GM19438 (cell line): Measurements from ENCODE around the gene HSD3B7.

Experiments
- ATAC-seq: cut with Tn5 transposase; IDR thresholded peaks from one replicate; pipeline ENCODE4 v1.9.1; 2021; ENCODE audit warnings: low read depth; ENCODE audit not compliant: unreplicated experiment

Gene HSD3B7

DNA sequence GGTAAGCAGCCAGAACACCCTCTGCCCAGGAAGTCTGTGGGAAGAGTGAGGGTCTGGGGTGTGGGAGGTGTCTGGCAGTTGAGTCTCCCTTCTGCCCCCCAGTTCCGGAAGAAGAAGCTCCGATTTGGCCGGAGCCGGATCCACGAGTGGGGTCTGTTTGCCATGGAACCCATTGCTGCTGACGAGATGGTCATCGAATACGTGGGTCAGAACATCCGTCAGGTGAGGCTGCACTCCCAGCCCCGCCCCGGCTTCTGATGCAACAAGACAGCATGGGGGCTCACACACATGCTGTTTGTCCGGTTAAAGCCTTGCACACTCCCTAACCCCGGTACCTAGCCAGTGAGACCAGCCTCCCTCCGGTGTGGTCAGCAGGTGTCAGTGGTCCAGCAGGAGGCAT, 4.0 kb upstream of the HSD3B7 start:
- no peak for ATAC-seq

DNA sequence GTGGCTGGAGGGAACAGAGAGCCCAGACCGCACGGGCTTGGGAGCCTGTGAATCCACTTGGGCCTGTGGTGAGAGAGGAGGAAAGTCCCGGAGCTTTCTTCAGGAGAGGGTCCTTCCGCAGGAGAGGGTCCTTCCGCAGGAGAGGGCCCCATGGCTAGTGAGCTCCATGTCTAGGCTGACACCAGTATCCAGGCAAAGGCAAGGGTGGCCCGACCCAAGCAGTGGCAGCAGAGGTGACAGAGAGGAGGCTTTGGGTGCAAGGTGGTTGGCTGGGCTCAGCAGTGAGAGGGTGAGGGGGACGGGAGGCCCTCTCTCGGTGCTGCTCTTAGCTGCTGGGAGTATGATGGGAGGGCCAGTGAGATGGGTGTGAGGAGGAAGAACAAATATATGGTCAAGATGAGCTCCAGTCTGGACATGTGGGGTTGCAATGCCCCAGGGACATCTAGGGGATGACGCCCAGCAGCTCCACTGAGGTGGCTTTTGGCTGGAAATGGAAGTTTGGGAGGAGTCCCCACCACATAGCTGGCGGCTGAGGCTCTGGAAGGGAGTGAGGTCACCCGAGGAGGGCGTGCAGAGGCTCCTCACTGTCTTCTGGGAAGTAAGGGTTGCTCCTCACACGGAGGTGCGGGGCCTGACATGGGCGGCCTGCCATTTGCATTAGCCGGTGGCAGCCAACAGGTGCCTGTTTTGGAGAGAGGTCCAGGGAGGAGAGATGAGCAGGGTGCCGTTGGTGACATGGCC, 2.3 kb upstream of the HSD3B7 start:
- no peak for ATAC-seq

DNA sequence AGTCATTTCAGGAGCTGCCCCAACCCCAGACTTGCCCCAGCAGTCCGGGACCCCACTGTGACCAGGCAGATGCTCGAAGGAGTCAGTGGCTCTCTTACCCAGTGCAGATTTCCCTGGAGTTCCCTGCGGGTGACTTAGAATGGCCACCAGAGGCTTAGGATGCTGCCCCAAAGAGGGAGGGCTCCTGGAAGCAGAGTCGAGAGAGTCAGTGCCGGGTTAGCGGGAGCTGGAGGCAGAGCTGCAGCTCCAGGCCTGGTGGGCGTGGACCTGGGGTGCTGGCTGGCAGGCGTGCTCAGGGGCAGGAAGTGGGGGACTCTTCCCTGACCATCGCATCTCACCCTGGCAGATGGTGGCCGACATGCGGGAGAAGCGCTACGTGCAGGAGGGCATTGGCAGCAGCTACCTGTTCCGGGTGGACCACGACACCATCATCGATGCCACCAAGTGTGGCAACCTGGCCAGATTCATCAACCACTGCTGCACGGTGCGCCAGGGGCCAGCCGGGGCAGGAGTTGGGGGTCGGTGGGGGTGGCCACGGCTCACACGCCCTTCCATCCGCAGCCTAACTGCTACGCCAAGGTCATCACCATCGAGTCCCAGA, 1.6 kb upstream of the HSD3B7 start:
- ATAC-seq = no peak

DNA sequence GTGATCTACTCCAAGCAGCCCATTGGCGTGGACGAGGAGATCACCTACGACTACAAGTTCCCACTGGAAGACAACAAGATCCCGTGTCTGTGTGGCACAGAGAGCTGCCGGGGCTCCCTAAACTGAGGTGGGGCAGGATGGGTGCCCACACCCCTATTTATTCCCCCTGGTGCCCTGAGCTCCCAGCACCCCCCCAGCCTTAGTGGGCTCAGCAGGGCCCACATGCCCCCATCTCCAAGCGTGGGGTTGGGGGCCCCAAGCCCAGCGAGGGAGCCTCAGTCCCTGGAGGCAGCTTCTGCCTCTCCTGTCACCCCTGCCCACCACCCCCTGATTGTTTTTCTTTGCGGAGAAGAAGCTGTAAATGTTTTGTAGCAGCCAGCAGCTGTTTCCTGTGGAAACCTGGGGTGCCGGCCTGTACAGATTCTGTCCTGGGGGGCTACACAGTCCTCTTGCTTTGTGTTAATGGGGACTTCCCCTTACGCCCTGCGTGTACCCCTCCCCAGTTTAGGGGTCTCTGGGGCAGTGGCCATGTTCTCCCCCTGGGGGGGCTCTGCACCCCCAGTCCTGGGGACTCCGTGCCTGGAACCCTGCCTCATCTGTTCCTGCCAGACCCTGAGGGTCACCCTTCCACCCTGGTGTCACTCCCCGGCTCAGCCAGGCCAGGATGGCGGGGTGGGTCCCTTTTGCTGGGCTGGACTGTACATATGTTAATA, 953 bp upstream of the HSD3B7 start:
- no peak for ATAC-seq

DNA sequence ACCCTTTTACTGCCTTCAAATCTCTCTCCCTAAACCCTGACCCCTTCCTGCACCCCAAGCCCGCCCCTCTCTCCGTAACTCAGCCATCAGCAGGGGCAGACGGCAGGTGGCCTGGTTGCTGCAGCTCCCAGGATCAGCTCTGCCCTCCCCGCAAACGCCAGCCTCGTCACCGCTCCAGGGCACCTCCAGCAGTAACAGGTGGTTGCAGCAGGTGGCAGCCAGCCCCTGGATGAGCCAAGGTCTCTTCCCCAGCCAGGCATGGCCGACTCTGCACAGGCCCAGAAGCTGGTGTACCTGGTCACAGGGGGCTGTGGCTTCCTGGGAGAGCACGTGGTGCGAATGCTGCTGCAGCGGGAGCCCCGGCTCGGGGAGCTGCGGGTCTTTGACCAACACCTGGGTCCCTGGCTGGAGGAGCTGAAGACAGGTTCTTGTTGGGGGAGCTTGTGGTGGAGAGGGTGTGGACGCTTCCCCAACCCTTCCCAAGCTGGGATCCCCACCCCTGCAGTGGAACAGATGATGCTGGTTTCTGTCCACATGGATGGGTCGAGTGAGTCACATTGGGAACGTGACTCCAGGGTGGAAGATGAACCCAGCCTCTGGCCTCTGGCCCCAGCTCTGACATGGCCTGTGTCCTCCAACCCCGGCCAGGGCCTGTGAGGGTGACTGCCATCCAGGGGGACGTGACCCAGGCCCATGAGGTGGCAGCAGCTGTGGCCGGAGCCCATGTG, 558 bp downstream of the HSD3B7 start:
- no peak for ATAC-seq

DNA sequence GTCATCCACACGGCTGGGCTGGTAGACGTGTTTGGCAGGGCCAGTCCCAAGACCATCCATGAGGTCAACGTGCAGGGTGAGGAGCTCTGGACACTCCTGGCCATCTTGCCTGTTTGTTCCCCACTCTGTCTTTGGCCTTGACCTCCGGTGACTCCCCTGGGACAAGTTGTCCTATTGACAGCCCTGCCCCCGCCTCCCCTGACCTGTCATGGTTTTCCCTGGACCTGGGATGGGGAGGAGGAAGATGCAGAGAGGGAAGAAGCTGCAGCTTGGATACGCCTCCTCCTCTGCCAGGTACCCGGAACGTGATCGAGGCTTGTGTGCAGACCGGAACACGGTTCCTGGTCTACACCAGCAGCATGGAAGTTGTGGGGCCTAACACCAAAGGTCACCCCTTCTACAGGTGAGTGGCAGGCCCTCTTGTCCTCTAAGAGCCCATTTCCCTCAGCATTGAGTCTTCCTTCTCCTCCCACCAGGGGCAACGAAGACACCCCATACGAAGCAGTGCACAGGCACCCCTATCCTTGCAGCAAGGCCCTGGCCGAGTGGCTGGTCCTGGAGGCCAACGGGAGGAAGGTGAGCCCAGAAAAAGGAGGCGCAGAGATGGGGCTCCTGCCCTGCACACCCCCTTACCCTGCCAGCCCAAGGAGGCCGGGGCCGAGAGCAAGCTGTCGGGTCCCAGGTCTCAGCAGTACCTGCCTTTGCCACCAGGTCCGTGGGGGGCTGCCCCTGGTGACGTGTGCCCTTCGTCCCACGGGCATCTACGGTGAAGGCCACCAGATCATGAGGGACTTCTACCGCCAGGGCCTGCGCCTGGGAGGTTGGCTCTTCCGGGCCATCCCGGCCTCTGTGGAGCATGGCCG, 1.4 kb downstream of the HSD3B7 start:
- ATAC-seq = no peak

DNA sequence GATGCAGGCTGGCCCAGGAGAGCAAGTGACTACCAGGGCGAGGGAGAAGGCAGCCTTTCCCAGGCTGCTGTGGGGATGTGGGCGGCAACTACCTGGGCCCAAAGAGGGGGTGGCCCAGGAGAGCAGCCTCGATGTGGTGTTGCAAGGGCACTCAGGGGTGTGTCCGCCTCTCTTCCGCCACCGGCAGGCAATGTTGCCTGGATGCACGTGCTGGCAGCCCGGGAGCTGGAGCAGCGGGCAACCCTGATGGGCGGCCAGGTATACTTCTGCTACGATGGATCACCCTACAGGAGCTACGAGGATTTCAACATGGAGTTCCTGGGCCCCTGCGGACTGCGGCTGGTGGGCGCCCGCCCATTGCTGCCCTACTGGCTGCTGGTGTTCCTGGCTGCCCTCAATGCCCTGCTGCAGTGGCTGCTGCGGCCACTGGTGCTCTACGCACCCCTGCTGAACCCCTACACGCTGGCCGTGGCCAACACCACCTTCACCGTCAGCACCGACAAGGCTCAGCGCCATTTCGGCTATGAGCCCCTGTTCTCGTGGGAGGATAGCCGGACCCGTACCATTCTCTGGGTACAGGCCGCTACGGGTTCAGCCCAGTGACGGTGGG, 2.7 kb downstream of the HSD3B7 start:
- ATAC-seq = no peak

DNA sequence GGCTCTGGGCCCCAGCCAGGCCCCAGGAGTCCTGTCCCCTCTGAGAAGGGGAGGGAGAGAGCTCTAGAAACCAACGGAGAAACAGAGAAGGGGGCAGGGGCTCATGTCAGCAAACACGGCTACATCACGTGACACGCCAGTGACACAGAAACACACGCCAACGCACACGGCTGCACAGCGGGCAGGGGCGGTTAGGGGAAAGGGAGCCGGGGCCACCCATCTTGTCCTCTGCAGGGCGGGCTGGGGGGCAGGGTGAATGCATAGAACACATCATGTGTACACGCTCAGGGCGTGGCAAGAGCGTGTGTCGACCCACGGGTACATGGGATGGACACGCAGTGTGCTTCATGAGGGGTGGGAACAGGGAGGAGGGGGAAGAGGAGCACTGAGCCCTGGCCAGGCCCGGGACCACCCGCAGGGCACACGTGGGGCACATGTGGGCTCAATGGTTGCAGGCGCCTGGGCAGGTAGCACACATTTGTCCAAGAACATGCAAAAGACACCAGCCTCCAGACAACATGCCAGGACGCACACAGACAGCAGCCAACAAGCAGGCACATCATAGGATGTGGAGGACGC, 4.6 kb downstream of the HSD3B7 start:
- ATAC-seq = no peak

DNA sequence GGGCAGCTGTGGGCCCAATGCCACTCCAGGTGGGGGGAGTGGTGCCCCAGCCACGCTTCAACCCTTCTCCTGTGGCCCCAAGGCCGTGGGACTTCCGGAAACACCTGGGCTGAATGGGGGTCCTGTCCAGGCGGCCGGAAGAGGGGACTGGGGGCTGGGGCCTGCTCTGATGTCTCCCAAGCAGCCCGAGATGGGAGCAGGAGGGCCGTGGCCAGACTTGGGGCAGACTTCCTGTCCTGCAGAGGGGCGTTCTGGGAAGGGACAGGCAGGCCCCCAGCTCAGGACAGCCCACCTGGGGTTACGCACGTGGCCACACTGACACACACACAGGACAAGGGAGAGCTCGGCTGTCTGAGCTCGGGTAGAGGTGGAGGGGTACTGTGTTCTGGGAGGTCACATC, 5.1 kb downstream of the HSD3B7 start:
- ATAC-seq = no peak

DNA sequence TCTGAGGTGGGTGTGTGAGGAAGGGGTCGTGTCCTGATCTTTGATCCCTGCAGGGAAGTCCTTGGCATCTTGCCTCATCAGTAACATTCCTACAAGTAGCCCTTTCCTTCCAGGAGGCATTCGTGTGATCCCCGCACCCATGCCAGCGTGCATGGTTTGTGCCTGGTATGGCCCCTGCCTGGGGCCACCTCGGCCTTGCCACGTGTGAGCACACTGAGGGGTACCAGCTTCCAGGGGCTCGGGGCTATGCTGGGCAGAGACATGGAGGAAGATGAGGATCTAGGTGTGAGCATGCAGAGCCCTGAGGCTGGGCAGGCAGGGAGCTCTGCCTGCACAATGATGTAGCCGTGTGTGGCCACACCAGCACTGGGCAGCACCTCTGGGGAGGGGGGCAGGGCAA, 6.0 kb downstream of the HSD3B7 start:
- no peak for ATAC-seq

DNA sequence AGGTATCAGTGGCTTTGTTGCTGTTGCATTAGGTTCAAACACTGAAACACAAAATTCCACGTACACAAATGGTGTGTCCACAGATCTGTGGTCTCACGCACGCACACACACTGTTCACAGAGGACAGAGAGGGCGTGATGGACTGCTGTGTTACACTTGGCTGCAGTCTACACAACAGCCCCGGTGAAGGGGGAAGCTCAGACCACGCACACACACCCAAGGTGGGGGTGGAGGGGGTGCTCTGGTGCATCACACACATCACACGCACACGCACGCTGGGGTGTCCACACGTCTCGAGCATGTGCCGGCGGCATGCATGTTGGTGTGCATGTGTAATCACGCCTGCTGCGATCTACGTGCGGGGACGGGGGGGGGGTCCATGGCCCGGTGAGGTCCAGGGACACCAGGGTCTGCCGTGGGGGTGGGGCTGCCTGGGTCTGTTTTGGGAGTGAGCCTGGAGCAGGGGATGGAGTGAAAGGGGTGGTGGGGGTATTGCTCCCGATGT, 7.3 kb downstream of the HSD3B7 start:
- ATAC-seq = no peak

DNA sequence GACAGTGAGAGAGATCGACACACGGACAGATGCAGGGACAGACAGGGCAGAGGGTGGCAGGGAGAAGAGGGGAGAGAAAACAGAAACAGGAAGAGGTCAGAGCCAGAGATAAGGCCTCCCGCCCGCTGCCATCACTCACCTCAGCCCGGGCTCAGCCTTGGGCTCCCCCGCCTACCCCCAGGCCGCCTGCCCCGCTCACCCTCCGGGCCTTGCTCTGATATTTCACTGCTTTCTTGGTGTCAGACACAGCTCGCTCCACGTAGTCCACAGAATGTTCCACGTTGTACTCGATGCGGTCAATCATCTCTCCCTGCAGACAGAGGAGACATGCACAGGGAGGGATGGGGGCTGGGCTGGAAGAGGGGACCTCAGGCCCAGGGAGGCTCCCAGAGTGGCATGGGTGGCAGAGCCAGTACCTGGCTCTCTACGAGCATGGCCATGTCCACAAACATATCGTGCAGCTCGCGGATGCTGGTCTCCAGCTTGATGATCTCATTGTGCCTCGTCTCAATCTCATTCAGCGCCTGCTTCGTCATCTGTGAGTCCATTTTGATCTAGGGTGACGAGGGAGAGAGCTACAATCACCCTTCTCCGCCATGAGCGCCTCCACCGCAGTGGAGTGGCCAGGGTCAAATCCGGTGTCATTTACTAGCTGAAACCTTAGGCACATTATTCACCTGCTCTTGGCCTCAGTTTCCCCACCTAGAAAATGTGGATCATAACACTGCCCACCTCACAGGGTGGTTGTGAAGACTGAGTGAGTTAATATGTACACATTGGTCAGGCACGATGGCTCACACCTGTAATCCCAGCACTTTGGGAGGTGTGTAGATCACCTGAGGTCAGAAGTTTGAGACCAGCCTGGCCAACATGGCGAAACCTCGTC, 8.2 kb downstream of the HSD3B7 start:
- ATAC-seq = no peak

DNA sequence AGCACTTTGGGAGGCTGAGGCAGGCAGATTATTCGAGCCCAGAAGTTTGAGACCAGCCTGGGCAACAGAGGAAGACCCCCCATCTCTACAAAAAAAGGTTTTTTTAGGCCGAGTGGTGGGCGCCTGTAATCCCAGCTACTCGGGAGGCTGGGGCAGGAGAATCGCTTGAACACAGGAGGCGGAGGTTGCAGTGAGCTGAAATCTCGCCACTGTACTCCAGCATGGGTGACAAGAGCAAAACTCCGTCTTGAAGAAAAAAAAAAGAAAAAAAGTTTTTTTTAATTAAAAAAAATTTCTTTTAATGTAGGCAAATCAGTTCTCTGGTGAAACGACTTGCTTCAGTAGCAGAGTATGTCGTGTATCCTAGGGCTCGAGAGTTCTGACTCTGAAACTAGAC, 10.9 kb downstream of the HSD3B7 start:
- no peak for ATAC-seq

DNA sequence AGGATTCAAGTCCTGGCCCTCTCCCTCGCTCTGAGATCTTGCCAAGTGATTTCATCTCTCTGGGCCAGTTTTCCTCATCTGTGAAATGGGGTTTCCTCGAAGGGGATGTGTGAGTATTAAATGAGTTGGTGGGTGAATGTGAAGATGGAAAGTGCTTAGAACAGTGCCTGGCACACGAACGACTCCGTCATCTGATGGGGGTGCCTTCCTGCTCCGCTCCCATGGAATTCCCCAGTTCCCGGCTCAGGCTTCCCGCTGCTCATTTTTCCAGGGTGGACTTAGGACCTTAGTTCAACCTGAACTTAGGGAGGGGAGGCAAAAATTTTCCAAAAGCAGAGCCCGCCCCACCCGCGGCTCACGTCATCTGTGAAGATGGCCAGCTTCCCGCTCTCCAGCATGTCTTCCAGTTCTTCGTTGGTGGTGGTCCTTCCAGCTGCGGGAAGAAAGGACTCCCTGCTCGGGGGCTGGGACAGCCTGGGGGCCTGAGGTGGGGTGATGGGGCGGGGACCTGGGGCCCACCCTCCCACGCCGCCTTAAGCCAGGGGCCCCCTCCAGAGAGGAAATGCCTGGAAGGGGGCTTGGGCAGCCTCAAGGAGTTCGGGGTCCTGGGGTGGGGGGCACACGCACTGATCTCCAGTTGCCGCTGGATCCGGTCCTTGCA, 11.4 kb downstream of the HSD3B7 start:
- ATAC-seq = no peak

DNA sequence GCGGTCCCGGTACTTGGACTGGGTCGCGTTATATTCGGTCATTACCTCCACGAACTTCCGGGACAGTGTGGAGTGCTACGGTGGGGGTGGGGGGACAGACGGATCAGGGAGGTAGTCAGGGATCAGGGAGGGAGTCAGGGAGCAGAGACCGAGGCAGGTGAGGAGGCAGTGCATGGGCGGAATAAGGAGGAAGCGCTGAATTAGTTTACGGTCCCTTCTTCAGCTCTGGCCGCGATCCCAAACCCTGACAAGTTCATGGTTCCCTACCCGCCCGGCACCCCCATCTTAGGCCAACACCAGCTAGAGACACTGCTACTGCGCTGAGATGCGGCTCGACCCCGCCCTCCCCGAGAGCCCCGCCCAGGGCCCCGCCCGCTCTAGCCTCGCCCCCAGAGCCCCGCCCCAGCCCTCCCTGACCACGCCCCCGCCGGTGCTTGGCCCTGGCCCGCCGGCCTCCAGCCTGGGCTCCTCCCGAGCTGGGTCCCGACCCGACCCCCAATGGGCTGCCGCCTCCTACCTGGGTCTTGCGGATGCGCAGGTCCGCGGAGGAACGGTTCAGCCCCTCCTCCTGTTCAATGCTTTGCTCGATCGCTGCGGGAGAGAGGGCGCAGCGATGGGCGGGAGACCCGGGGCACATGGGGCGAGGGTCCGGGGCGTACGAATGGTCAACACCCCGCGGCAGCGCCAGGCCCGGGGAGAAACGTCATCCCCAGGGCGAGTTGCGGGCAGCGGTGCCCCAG, 12.1 kb downstream of the HSD3B7 start:
- peak; percentile 81 for ATAC-seq

DNA sequence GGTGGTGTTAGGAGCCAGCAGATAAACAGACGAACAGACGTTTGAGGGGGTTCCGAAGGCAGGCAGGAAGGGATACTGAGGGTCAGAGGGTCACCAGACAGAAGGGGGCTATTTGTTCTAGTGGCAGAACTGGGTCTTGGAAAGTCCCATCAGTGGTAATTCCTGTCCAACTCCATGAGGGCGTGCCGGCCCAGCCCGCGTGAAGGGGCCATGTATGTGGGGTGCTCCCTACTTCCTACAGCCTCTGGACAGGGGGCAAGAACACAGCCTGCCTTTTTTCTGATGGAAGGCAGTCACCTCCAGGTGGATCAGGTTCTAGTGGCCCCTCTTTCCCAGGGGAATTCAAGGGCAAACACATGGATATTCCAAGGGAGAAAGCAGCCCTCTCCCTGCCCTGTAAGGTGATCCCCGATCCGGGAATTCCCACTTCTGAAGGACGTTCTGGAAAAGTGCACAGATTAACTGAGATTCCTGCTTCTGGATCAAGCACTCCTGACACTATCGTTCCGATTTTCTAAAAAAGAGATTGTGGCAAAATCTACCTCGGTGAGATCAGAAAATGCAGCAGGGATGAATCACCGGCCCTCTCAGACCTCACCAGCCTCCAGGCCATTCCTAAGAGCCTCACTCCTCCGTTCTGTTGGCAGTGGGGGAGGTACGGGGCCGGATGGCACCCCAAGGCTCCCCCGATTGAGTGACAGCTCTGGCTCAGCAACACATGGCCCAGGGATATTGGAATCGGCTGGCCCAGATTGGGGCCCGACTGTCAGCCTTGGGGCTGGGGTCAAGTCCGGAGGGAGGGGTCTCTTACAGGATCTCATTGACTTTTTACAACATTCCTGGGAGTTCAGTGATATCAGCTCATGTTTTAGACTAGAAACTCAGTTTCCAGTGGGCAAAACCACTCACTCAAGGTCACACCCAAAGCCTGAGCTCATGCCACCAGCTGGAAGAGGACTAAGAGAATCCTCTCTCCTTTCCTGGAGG, 13.0 kb downstream of the HSD3B7 start:
- no peak for ATAC-seq
